Measurements from ENCODE around the gene SDK1. TPM values are rescaled to one million over a fixed set of nuclear protein-coding genes. Genes with fewer than 3 reads are reported as not detected.

The SDK1 gene
- total and polyA plus RNA-seq, 7 donors = 0.31 to 2.4 (median 1.3) TPM

- no peak overlapping the region for H3K27ac ChIP-seq
- no peak overlapping the region for H3K4me3 ChIP-seq
- no peaks in the 10 kb centered on the region for H3K9me3 ChIP-seq
- intact Hi-C loops (cut with DNase I) = no loop called here
- no peak for TF ChIP-seq CTCF (IDR thresholded peaks at IDR 0.05)
- WGBS, 3 donors = 76 to 80% (median 76%) methylated on average over 5 of the region's 5 CpGs
- no peaks in the 10 kb centered on the region for H3K27me3 ChIP-seq (ENCODE audit: insufficient read depth in 3 of 3, low read length in 2 of 3)
- H3K4me1 ChIP-seq = no peaks in the 10 kb centered on the region
- ATAC-seq (no peak), DNase-seq (no peak)
- no peaks in the 10 kb centered on the region for H3K36me3 ChIP-seq (ENCODE audit: insufficient read depth in 1 of 2, low read depth in 1 of 2)
Observed at GRCh38 chr7:3979611-3980299, 678.7 kb downstream of the SDK1 start.

- TF ChIP-seq CTCF (IDR thresholded peaks at IDR 0.05) = no peak
- Histone ChIP-seq H3K27ac (no peak overlapping the region), H3K9me3 (no peaks in the 10 kb centered on the region), H3K4me1 (no peaks in the 10 kb centered on the region), H3K27me3 (ENCODE audit: insufficient read depth in 3 of 3, low read length in 2 of 3) (no peaks in the 10 kb centered on the region), H3K36me3 (ENCODE audit: insufficient read depth in 1 of 2, low read depth in 1 of 2) (no peaks in the 10 kb centered on the region), H3K4me3 (no peak overlapping the region)
- WGBS, 3 donors = 75 to 86% (median 81%) methylated on average over 4 of the region's 4 CpGs
- ATAC-seq (no peak), DNase-seq (no peak)
- intact Hi-C loops (cut with DNase I) = no loop called here
Observed at GRCh38 chr7:3980300-3980643, 679.2 kb downstream of the SDK1 start.

GRCh38 chr7:3981281-3981680 lies 680.2 kb downstream of the SDK1 start:
- no peak for TF ChIP-seq CTCF (IDR thresholded peaks at IDR 0.05)
- Histone ChIP-seq H3K4me1 (no peaks in the 10 kb centered on the region), H3K27ac (no peak overlapping the region), H3K36me3 (ENCODE audit: insufficient read depth in 1 of 2, low read depth in 1 of 2) (no peaks in the 10 kb centered on the region), H3K4me3 (no peak overlapping the region), H3K9me3 (no peaks in the 10 kb centered on the region), H3K27me3 (ENCODE audit: insufficient read depth in 3 of 3, low read length in 2 of 3) (no peaks in the 10 kb centered on the region)
- 94 to 95% (median 94%) methylated on average over 3 of the region's 3 CpGs for WGBS, 3 donors
- ATAC-seq (no peak), DNase-seq (no peak)
- intact Hi-C loops (cut with DNase I) = no loop called here

GRCh38 chr7:3984456-3984855 lies 683.4 kb downstream of the SDK1 start:
- H3K36me3 ChIP-seq (ENCODE audit: insufficient read depth in 1 of 2, low read depth in 1 of 2) = no peaks in the 10 kb centered on the region
- H3K27ac ChIP-seq = no peak overlapping the region
- WGBS, 3 donors = 86 to 94% (median 94%) methylated on average over 5 of the region's 5 CpGs
- H3K27me3 ChIP-seq (ENCODE audit: insufficient read depth in 3 of 3, low read length in 2 of 3) = no peaks in the 10 kb centered on the region
- DNase-seq (no peak), ATAC-seq (no peak)
- H3K9me3 ChIP-seq = no peaks in the 10 kb centered on the region
- no peak for TF ChIP-seq CTCF (IDR thresholded peaks at IDR 0.05)
- intact Hi-C loops (cut with DNase I) = no loop called here
- H3K4me1 ChIP-seq = no peaks in the 10 kb centered on the region
- no peak overlapping the region for H3K4me3 ChIP-seq

GRCh38 chr7:3986927-3987326 lies 685.9 kb downstream of the SDK1 start:
- Histone ChIP-seq H3K36me3 (ENCODE audit: insufficient read depth in 1 of 2, low read depth in 1 of 2) (no peaks in the 10 kb centered on the region), H3K4me1 (no peaks in the 10 kb centered on the region), H3K4me3 (no peak overlapping the region), H3K27me3 (ENCODE audit: insufficient read depth in 3 of 3, low read length in 2 of 3) (no peaks in the 10 kb centered on the region), H3K27ac (no peak overlapping the region), H3K9me3 (no peaks in the 10 kb centered on the region)
- no peak for TF ChIP-seq CTCF (IDR thresholded peaks at IDR 0.05)
- DNase-seq (no peak), ATAC-seq (no peak)
- 78 to 88% (median 82%) methylated on average over 5 of the region's 5 CpGs for WGBS, 3 donors
- intact Hi-C loops (cut with DNase I) = no loop called here

All from psoas muscle (tissue), 8 donors.